Activated T-helper 9 cell treated with anti-CD3 and anti-CD28 coated beads, Interleukin-2, amount 50 U/mL, for 16 hours (primary cell): Measurements from ENCODE around the gene SPON1.

Source experiments
- DNase-seq: peaks from one replicate; pipeline ENCODE4 v3.0.0-alpha.2; 2020; ENCODE audit warnings: low read depth

SPON1 gene

GRCh38 chr11:14041040-14041439 lies 78.5 kb downstream of the SPON1 start:
- DNase-seq: no peak

- no peak for DNase-seq
These were observed 79.0 kb downstream of the SPON1 start for GRCh38 chr11:14041565-14041964.

GRCh38 chr11:14042686-14043465 lies 80.4 kb downstream of the SPON1 start:
- no peak for DNase-seq

- no peak for DNase-seq
These were observed 82.4 kb downstream of the SPON1 start for GRCh38 chr11:14044916-14045315.

- no peak for DNase-seq
These were observed 82.9 kb downstream of the SPON1 start for GRCh38 chr11:14045417-14045816.

GRCh38 chr11:14052198-14052597 lies 89.7 kb downstream of the SPON1 start:
- no peak for DNase-seq

- no peak for DNase-seq
These were observed 91.9 kb downstream of the SPON1 start for GRCh38 chr11:14054116-14055107.

GRCh38 chr11:14055936-14056335 lies 93.4 kb downstream of the SPON1 start:
- DNase-seq: no peak

GRCh38 chr11:14058061-14058460 lies 95.5 kb downstream of the SPON1 start:
- no peak for DNase-seq

- no peak for DNase-seq
These were observed 97.0 kb downstream of the SPON1 start for GRCh38 chr11:14059491-14059890.

GRCh38 chr11:14061721-14062120 lies 99.2 kb downstream of the SPON1 start:
- DNase-seq: no peak

GRCh38 chr11:14065141-14065540 lies 102.6 kb downstream of the SPON1 start:
- no peak for DNase-seq

- no peak for DNase-seq
These were observed 103.2 kb downstream of the SPON1 start for GRCh38 chr11:14065681-14066080.

- no peak for DNase-seq
These were observed 105.2 kb downstream of the SPON1 start for GRCh38 chr11:14067686-14068085.

- no peak for DNase-seq
These were observed 108.4 kb downstream of the SPON1 start for GRCh38 chr11:14070896-14071295.

- no peak for DNase-seq
These were observed 111.4 kb downstream of the SPON1 start for GRCh38 chr11:14073849-14074476.

GRCh38 chr11:14075118-14076078 lies 112.9 kb downstream of the SPON1 start:
- peak; percentile 46 for DNase-seq

- DNase-seq: no peak
These were observed 116.5 kb downstream of the SPON1 start for GRCh38 chr11:14079011-14079410.

GRCh38 chr11:14079797-14080196 lies 117.3 kb downstream of the SPON1 start:
- no peak for DNase-seq

- no peak for DNase-seq
These were observed 119.2 kb downstream of the SPON1 start for GRCh38 chr11:14081581-14082231.

GRCh38 chr11:14082338-14082737 lies 119.8 kb downstream of the SPON1 start:
- DNase-seq: no peak
